Smooth muscle cell (in vitro differentiated cells): Measurements from ENCODE around the gene TECPR2. TPM values are rescaled to one million over a fixed set of nuclear protein-coding genes. Genes with fewer than 3 reads are reported as not detected.

Experiments
- DNase-seq: peaks from one replicate; lab custom pipeline; 2025; ENCODE audit not compliant: unreplicated experiment; lab: John Stamatoyannopoulos, UW
- H2AFZ ChIP-seq: fragments of 200-600 bp; sonication (generic); 2 replicates; pipeline ENCODE4 v1.6.0; 2016; ENCODE audit warnings: antibody characterized with exemption, low read depth, mild to moderate bottlenecking
- H3F3A ChIP-seq: fragments of 200-600 bp; sonication (generic); 2 replicates; pipeline ENCODE4 v1.6.0; 2017; ENCODE audit warnings: antibody characterized with exemption, low read depth
- H3K27ac ChIP-seq: fragments of 200-600 bp; sonication (generic); 2 replicates; pipeline ENCODE4 v1.5.1; 2016; ENCODE audit warnings: low read depth, mild to moderate bottlenecking
- H3K27me3 ChIP-seq: fragments of 200-600 bp; sonication (generic); 2 replicates; pipeline ENCODE4 v1.6.1; 2016; ENCODE audit warnings: low read depth, mild to moderate bottlenecking
- H3K36me3 ChIP-seq: fragments of 200-600 bp; sonication (generic); 2 replicates; pipeline ENCODE4 v1.5.1; 2016; ENCODE audit warnings: low read depth
- H3K4me1 ChIP-seq: fragments of 200-600 bp; sonication (generic); 2 replicates; pipeline ENCODE4 v1.5.1; 2016; ENCODE audit warnings: low read depth
- H3K4me2 ChIP-seq: fragments of 200-600 bp; sonication (generic); 2 replicates; pipeline ENCODE4 v1.6.0; 2016; ENCODE audit warnings: mild to moderate bottlenecking
- H3K4me3 ChIP-seq: fragments of 200-600 bp; sonication (generic); 2 replicates; pipeline ENCODE4 v1.5.1; 2016; ENCODE audit warnings: mild to moderate bottlenecking
- H3K79me2 ChIP-seq: fragments of 200-600 bp; sonication (generic); 2 replicates; pipeline ENCODE4 v1.6.0; 2016; ENCODE audit warnings: low read depth, mild to moderate bottlenecking
- H3K9ac ChIP-seq: fragments of 200-600 bp; sonication (generic); 2 replicates; pipeline ENCODE4 v1.6.0; 2016; ENCODE audit warnings: low read depth
- H3K9me3 ChIP-seq: fragments of 200-600 bp; sonication (generic); replicated peaks from 2 replicates; pipeline ENCODE4 v1.5.1; 2016; ENCODE audit warnings: low read depth
- H4K20me1 ChIP-seq: fragments of 200-600 bp; sonication (generic); 2 replicates; pipeline ENCODE4 v1.6.0; 2016; ENCODE audit warnings: low read depth
- CTCF ChIP-seq: fragments of 200-600 bp; sonication (generic); IDR thresholded peaks from 2 replicates; pipeline ENCODE4 v1.5.1; 2017; ENCODE audit warnings: borderline replicate concordance, mild to moderate bottlenecking, antibody characterized with exemption; ENCODE audit not compliant: insufficient read depth, poor library complexity, severe bottlenecking
- WGBS: methylation state at CpG from one replicate; pipeline ENCODE4 v1.1.7; 2016; ENCODE audit warnings: low lambda C conversion rate; 5-methylcytosine and 5-hydroxymethylcytosine counted together
- polyA plus RNA-seq: library from polyadenylated mRNA; unstranded; fragments of >200 nt; fragmentation: Nextera tagmentation; extraction: Ambion mirVana; gene quantifications from 2 replicates; pipeline ENCODE4 v1.2.1, GENCODE V29; 2016
- total RNA-seq: library from RNA; depleted of rRNA; stranded (reverse); fragments of >200 nt; gene quantifications from 2 replicates; pipeline ENCODE4 v1.2.3, GENCODE V29; 2014

The TECPR2 gene
- total and polyA plus RNA-seq, 2 experiments from 2014 or later = 11.0 to 12.2 TPM

- no peak for DNase-seq
- no peak for TF ChIP-seq CTCF
- no peaks in the 10 kb centered on the region for H3K27me3 ChIP-seq
- no peak overlapping the region for H2AFZ ChIP-seq
- peaks cover 10% of the 10 kb centered on the region for H3K36me3 ChIP-seq
- H3K9me3 ChIP-seq = no peaks in the 10 kb centered on the region
- no peaks in the 10 kb centered on the region for H3F3A ChIP-seq
- no peak overlapping the region for H3K9ac ChIP-seq
- WGBS = 93% methylated on average over 17 of the region's 17 CpGs
- no peak overlapping the region for H3K27ac ChIP-seq
- H4K20me1 ChIP-seq = no peaks in the 10 kb centered on the region
- no peaks in the 10 kb centered on the region for H3K4me1 ChIP-seq
- H3K79me2 ChIP-seq = no peaks in the 10 kb centered on the region
- no peak overlapping the region for H3K4me2 ChIP-seq
- H3K4me3 ChIP-seq = no peak overlapping the region
These were observed 87.7 kb downstream of the TECPR2 start for GRCh38 chr14:102450206-102451063.

- no peak overlapping the region for H2AFZ ChIP-seq
- DNase-seq = no peak
- TF ChIP-seq CTCF = no peak
- no peaks in the 10 kb centered on the region for H4K20me1 ChIP-seq
- WGBS = 99% methylated on average over 10 of the region's 10 CpGs
- no peaks in the 10 kb centered on the region for H3K27me3 ChIP-seq
- H3K4me3 ChIP-seq = no peak overlapping the region
- H3K9ac ChIP-seq = no peak overlapping the region
- H3K9me3 ChIP-seq = no peaks in the 10 kb centered on the region
- H3K4me1 ChIP-seq = no peaks in the 10 kb centered on the region
- peaks cover 10% of the 10 kb centered on the region for H3K36me3 ChIP-seq
- no peak overlapping the region for H3K27ac ChIP-seq
- H3K79me2 ChIP-seq = no peaks in the 10 kb centered on the region
- no peaks in the 10 kb centered on the region for H3F3A ChIP-seq
- H3K4me2 ChIP-seq = no peak overlapping the region
These were observed 88.3 kb downstream of the TECPR2 start for GRCh38 chr14:102451064-102451352.

- WGBS = 96% methylated on average over 22 of the region's 24 CpGs
These were observed 89.6 kb downstream of the TECPR2 start for GRCh38 chr14:102452302-102452701.

More at GRCh38 chr14:102452302-102452701, 89.6 kb downstream of the TECPR2 start:
- Histone ChIP-seq H3K4me3 (no peak overlapping the region), H3K9me3 (no peaks in the 10 kb centered on the region), H3K27ac (no peak overlapping the region), H4K20me1 (no peaks in the 10 kb centered on the region), H3K9ac (no peak overlapping the region), H3K4me2 (no peak overlapping the region), H3F3A (no peaks in the 10 kb centered on the region), H2AFZ (no peak overlapping the region), H3K36me3 (peaks cover 10% of the 10 kb centered on the region), H3K4me1 (no peaks in the 10 kb centered on the region), H3K27me3 (no peaks in the 10 kb centered on the region), H3K79me2 (no peaks in the 10 kb centered on the region)
- no peak for DNase-seq
- no peak for TF ChIP-seq CTCF
